CD4-positive, alpha-beta T cell treated with Interleukin-15 for 4 hours (primary cell): ENCODE measurements around the gene HCFC2.
A peak's percentile ranks its signal among the peaks of the same experiment; 100 is the strongest.
"Not testable (repeated sequence)": the region's sequence is repeated elsewhere in the genome, so short reads cannot be mapped to it uniquely, and the experiment has no call there.

Experiments used
- DNase-seq: peaks from one replicate; pipeline ENCODE4 v3.0.0-alpha.2; 2020; ENCODE audit warnings: low spot score

HCFC2 gene

GRCh38 chr12:104057771-104058197, 6.5 kb upstream of the HCFC2 start:
- DNase-seq = peak; percentile 23

DNA sequence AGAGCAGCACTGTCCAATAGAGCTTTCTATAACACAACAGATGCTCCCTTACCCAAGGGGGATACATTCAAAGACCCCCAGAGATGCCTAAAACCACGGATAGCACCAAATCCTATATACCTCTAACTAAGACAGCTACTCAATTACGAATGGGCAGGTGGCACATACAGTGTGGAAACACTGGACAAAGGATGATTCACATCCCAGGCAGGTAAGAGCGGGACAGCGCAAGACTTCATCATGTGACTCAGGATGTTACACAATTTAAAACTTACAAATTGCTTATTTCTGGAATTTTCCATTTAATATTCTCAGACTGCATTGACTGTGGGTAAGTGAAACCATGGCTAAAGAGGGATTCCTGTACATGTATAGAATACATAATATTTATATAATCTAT, 5.5 kb upstream of the HCFC2 start:
- DNase-seq = no peak

DNA sequence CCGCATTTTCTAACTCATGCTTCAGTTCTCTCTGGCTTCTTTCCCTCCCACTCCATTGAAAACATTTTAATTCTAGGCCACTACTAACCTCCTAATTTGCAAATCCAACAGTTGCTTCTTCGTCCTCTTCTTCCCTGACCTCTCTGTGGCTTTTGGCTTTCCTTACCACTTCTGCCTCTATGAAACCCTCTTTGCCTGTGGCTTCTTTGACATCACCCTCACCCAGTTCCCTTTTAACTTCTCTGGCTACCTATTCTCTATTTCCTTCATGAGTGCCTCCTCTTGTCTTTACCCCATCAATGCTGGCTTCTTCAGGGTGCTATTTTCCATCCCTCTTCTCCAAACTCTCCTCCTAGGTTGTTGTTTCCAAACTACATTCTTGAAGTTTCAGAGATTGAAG, 4.4 kb upstream of the HCFC2 start:
- no peak for DNase-seq

DNA sequence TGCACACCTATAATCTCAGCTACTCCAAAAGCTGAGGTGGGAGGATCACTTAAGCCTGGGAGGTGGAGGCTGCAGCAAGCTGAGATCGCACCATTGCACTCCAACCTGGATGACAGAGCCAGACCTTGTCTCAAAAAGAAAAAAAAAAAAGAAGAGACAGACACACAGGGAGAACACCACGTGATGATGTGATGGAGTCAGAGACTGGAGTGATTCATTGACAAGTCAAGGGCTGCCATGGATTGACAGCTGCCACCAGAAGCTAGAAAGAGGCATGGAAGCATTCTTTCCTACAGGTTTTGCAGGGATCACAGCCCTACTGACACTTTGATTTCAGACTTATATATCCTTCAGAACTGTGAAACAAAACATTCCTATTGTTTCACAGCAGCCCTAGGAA, 3.5 kb upstream of the HCFC2 start:
- no peak for DNase-seq

DNA sequence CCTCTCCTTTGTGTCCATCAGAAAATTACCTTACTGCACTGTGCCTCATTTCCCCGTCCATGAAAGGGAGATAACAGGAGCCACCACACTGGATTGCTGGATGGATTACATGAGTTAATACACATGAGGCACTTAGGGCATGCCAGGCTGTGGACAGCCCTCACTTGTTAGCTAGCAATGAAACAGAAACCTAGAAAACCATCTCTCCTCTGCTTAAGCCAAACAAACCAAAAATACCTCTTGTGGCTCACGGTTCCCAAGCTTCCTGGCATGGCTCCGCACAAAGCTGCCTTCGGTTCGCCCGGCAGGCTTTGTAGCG, 660 bp upstream of the HCFC2 start:
- DNase-seq = peak; percentile 2

DNA sequence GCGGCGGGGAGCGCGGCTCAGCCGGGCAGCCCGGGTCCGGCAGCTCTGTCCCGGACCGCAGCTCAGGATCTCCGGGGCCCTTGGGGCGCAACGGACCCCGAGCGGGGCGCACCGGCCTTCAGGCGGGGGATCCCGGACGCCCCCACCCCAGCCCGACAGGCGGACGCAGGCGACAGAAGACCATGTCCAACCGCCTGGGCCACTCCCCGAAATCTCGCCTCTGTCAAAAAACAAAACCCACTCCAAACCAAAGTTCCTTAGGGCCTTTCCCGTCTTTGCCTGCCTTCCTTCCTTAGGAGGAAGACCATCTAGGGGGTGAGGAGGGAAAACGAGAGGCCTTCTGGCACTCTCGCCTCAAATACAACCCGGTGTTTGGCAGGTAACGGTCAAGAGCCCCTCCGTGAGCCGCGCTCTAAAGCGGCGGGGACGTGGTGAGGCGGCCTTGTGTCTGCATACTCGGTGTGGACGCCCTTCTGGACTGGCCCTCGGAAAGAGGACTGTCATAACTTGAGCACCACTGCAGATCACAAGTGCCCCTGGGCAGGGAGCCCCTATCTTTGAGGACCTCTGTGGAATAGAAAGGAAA, 604 bp downstream of the HCFC2 start:
- DNase-seq = no peak

- DNase-seq = no peak
Measured at GRCh38 chr12:104072099-104072498, 7.8 kb downstream of the HCFC2 start.

- DNase-seq = no peak
Measured at GRCh38 chr12:104073699-104074098, 9.4 kb downstream of the HCFC2 start.

DNA sequence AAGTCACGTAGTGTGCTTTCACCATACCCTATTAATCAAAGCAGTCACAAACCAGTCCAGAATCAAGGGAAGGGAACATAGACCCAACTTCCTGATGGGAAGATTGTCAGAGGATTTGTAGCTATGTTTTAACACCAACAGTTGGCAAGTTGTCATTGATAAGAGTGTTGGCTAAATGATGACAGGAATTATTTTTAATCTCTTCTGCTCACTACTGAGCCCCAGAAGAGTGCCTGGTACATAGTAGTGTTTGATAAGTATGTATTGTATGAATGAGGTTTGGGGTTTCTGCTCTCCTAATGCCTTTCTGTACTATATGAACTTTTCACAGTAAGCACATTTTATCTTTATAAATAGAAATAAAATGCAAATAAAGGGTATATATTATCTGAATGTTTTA, 14.7 kb downstream of the HCFC2 start:
- DNase-seq = no peak

GRCh38 chr12:104080764-104081163, 16.4 kb downstream of the HCFC2 start:
- DNase-seq = no peak

- no peak for DNase-seq
Measured at GRCh38 chr12:104083769-104084475, 19.6 kb downstream of the HCFC2 start.

DNA sequence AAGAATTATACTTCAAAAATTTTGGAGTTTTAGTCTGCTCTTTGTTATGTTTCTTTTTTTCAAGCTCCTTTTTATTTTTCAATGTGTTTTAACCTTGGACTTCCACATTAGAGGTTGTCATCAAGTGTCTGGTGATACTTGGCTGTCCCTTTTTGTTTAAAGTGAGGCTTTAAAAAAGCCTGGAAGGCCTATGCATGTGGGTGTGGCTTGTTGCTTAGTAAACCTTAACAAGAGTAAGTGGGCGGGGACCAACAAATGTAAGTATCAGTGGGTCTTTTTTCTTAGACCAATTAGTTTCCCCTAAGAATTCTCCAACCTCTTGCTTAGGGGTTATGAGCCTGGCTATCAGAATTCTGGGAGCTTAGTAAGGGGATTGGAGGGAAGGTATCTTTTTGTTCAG, 26.4 kb downstream of the HCFC2 start:
- DNase-seq = no peak

DNA sequence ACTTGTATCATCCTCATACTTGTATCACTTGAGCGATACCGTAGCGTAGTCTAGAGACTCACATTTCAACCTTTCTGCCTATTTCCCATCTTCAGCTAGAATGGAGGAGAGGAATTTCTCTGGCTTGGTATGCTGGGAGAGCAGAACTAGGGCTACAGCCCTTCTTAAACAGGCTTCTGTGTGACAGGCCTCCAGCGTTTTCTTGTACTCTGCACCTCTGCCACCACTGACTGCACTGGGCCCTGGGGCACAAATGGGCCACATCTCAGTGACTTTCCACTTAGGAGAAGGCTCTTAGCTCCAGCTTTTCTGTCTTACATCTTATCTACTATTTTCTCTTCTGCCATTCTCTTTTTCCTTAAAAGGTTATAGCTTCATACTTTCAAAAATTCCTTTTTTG, 26.8 kb downstream of the HCFC2 start:
- no peak for DNase-seq

DNA sequence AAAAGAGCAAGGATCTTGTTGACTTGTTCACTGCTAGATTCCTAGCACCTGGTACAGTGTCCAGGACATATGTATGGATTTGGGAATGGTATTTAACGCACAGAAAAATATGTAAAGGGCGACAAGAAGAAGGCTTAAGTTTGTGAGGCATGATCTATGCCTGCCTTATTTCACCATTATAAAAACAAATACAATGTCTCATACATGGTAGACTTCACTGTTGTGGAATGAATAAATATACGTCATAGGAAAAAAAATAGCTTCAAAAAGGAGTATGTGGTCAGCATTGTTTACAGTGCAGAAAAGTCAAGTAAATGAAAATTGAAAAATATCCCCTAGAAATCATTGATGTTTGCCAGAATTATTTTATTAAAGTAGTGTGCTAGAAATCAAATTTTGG, 30.0 kb downstream of the HCFC2 start:
- DNase-seq = no peak

- DNase-seq = no peak
Measured at GRCh38 chr12:104095289-104095688, 31.0 kb downstream of the HCFC2 start.

DNA sequence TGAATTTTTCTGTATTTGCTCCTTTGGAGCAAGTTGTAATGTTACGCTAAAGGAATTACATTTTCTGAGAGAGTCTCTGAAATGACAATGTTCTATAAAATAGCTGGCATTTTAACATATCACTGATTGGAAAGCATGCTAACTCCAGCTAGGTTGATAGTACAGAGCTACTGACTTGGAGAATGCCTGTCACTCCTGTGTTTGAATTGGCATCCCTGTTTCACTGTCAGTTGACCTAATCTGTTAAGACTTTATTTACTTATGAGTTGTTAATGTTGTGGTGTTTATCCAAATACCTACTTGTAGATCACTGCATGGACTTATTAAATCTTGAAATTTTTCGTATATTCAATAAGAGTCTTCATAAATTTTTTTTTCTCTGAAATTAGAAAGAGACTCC, 33.6 kb downstream of the HCFC2 start:
- no peak for DNase-seq

GRCh38 chr12:104105461-104105860, 41.1 kb downstream of the HCFC2 start:
- DNase-seq = no peak

- no peak for DNase-seq
Measured at GRCh38 chr12:104106965-104107364, 42.6 kb downstream of the HCFC2 start.

GRCh38 chr12:104108755-104109445, 44.6 kb downstream of the HCFC2 start:
- DNase-seq = peak; percentile 83

GRCh38 chr12:104109446-104110271, 45.3 kb downstream of the HCFC2 start:
- no peak for DNase-seq

- not testable (repeated sequence) for DNase-seq
Measured at GRCh38 chr12:104114834-104115586, 50.7 kb downstream of the HCFC2 start.

DNA sequence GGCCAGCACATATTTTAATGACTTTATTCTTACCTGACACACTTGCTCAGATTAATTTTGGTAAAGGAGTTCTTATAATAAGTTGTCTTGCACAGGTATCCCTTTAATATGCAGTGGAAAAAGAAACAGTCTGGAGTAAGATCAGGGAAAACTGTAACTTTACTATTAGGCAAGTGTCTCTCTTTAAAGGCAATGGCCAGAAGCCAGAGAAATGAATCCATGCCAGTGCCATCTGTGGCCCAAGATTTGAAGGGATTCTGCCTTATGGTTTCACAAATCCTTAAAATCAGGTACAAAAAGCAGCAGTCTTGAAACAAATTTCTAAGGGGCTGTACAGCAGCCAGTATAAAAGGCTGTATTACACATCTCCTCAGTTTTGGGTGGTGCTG, 51.2 kb downstream of the HCFC2 start:
- DNase-seq = no peak
